ENCODE data around the gene KANSL1L.

DNA sequence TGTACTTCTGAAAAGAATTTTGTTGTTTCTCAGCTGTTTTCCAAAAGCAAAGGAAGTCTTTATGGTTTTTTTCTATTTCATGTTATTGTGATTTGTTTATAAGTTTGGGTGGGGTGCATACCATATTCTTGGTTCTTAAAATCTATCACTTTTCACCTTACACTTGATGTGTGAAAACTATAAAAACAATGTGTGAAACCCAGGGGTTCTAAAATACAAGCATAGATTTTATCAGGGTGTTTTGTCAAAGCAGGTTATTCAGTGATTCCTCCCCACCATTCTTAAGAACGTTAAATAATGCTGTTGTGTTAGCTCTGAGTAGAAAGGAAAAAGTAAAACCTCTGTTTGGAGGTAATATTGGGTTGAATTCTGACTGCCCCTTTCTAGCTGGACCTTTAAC lies 151.1 kb downstream of the KANSL1L start:
- TF ChIP-seq, protein P1, sequence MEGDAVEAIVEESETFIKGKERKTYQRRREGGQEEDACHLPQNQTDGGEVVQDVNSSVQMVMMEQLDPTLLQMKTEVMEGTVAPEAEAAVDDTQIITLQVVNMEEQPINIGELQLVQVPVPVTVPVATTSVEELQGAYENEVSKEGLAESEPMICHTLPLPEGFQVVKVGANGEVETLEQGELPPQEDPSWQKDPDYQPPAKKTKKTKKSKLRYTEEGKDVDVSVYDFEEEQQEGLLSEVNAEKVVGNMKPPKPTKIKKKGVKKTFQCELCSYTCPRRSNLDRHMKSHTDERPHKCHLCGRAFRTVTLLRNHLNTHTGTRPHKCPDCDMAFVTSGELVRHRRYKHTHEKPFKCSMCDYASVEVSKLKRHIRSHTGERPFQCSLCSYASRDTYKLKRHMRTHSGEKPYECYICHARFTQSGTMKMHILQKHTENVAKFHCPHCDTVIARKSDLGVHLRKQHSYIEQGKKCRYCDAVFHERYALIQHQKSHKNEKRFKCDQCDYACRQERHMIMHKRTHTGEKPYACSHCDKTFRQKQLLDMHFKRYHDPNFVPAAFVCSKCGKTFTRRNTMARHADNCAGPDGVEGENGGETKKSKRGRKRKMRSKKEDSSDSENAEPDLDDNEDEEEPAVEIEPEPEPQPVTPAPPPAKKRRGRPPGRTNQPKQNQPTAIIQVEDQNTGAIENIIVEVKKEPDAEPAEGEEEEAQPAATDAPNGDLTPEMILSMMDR (IDR thresholded peaks at IDR 0.05), result no peak
- TF ChIP-seq POLR2A (IDR thresholded peaks at IDR 0.05; ENCODE audit: low read depth) (no peak), EP300 (IDR thresholded peaks at IDR 0.05) (no peak), POLR2AphosphoS5 (IDR thresholded peaks at IDR 0.05) (no peak)
